ENCODE results near the gene BID.

DNA sequence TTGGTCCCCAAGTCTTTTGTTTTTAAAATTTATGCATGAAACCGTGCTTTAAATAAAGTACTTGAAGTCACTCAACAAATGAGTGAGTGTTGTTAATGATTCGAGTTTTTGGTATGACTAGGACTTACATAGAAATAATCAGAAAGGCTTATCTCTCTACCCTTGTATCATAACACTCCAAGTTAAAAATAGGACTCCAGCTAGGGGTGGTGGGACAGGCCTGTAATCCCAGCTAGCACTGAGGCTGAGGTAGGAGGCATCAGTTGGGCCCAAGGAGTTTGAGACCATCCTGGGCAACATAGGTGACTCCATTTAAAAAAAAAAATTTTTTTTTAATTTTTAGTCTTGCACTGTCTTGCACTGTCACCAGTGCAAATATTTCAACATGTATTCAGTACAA, 80.1 kb downstream of the BID start:
- no peak for TF ChIP-seq SIN3A (conservative IDR thresholded peaks at IDR 0.05 in 1 of 2, IDR thresholded peaks at IDR 0.05 in 1 of 2; ENCODE audit: low read depth in 1 of 2, low read length in 2 of 2)
- no peak for TF ChIP-seq POLR2A (IDR thresholded peaks at IDR 0.05; ENCODE audit: control extremely low read depth in 1 of 2, low read depth in 2 of 2, low read length in 2 of 2)
- no peak for TF ChIP-seq EZH2 (IDR thresholded peaks at IDR 0.05; ENCODE audit: low read depth, low read length, severe bottlenecking)
